Keratinocyte (primary cell): ENCODE measurements around the gene BANP.
A peak's percentile ranks its signal among the peaks of the same experiment; 100 is the strongest.

ENCODE experiments used
- EZH2 ChIP-seq: IDR thresholded peaks from one replicate; pipeline ENCODE4 v1.6.1; 2012; ENCODE audit warnings: inconsistent platforms, mild to moderate bottlenecking, low read length, moderate library complexity
- TF ChIP-seq, protein P1 (sequence below), 3 experiments: IDR thresholded peaks in 1 of 3; conservative IDR thresholded peaks in 1 of 3; optimal IDR thresholded peaks in 1 of 3; 2 replicates in 2 of 3; 3 replicates in 1 of 3; pipeline versions ENCODE3 to v1.5.1; 2011; ENCODE audit warnings: low read length in 3 of 3, mild to moderate bottlenecking in 3 of 3, moderate library complexity in 2 of 3, control low read depth in 1 of 3, inconsistent platforms in 1 of 3; ENCODE audit not compliant: insufficient read depth in 2 of 3; ENCODE audit errors: extremely low read depth in 1 of 3

DNA sequence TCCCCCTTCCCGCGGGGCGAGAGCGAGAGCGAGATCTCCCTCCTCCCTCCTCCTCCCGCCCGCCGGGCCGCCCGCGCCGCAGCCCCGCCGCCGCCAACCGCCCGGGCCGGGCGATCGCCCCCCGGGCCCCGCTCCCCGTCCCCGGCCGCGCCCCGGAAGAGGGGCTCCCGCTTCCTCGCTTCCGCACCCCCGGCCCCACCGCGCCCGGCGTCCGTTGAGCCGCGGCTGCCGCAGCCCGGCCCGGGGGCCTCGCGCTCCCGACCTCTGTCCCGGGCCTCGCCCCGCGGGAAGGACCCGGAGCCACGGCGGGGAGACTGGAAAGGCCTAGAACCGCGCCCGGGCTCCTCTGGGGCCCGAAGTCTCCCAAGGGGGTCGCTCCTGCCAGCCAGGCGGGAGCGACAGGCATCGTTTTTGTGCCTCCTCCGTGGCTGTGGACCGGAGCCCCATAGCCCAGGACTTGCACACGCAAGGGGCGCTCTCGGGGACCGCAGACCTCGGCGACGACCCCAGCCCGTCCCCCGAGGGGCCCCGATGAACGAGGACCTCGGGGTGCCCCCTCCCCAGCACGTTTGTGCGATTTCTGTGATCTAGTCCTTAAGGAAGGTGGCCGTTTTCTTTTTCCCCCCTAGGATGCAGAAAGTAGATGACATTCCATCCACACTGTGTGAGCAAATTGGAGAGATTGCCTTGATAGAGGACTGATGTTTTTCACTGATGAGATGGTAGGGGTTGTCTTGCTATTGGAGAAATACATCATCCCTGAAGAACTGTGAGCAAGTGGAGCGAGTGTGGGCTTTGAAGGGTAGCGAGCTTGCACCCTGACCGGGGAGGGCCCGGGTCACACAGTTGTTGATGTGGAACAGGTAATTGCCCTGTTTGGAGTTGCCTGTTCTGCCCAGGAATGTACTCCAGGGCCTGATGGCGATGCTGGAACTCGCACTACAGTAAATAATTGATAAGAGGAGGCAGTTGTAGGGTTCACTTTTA lies 611 bp downstream of the BANP start:
- TF ChIP-seq, protein P1, sequence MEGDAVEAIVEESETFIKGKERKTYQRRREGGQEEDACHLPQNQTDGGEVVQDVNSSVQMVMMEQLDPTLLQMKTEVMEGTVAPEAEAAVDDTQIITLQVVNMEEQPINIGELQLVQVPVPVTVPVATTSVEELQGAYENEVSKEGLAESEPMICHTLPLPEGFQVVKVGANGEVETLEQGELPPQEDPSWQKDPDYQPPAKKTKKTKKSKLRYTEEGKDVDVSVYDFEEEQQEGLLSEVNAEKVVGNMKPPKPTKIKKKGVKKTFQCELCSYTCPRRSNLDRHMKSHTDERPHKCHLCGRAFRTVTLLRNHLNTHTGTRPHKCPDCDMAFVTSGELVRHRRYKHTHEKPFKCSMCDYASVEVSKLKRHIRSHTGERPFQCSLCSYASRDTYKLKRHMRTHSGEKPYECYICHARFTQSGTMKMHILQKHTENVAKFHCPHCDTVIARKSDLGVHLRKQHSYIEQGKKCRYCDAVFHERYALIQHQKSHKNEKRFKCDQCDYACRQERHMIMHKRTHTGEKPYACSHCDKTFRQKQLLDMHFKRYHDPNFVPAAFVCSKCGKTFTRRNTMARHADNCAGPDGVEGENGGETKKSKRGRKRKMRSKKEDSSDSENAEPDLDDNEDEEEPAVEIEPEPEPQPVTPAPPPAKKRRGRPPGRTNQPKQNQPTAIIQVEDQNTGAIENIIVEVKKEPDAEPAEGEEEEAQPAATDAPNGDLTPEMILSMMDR (optimal IDR thresholded peaks at IDR 0.05 in 1 of 3, IDR thresholded peaks at IDR 0.05 in 1 of 3, conservative IDR thresholded peaks at IDR 0.05 in 1 of 3; ENCODE audit: extremely low read depth in 1 of 3, insufficient read depth in 2 of 3, low read length in 3 of 3): peak; percentile 7 to 19 (median 13)
- TF ChIP-seq EZH2: no peak
